OCI-LY3 (cell line): ENCODE data around the gene GOLGA6L1.
"Not testable (repeated sequence)": the region's sequence is repeated elsewhere in the genome, so short reads cannot be mapped to it uniquely, and the experiment has no call there.

ENCODE experiments used
- H2AFZ ChIP-seq: fragments of 200-600, 300-600 bp; shearing (Covaris generic); 2 replicates; pipeline ENCODE4 v1.6.0; 2014; ENCODE audit warnings: antibody characterized with exemption, low read depth, low read length
- H3K27ac ChIP-seq: fragments of 200-600, 300-600 bp; sonication (generic); 2 replicates; pipeline ENCODE4 v1.5.1; 2014; ENCODE audit warnings: mild to moderate bottlenecking, low read length, moderate library complexity, mixed read lengths
- H3K27me3 ChIP-seq: fragments of 200-600, 300-600 bp; sonication (generic); 2 replicates; pipeline ENCODE4 v1.6.1; 2014; ENCODE audit warnings: low read depth, low read length, mixed read lengths
- H3K36me3 ChIP-seq: fragments of 200-600, 300-600 bp; sonication (generic); replicated peaks from 2 replicates; pipeline ENCODE3; 2014; ENCODE audit warnings: low read depth, low read length, mixed read lengths
- H3K4me1 ChIP-seq: fragments of 300-600, 200-600 bp; sonication (generic); 2 replicates; pipeline ENCODE4 v1.6.1; 2014; ENCODE audit warnings: low read length, mixed read lengths
- H3K4me2 ChIP-seq: fragments of 200-600, 300-600 bp; sonication (generic); 2 replicates; pipeline ENCODE4 v1.6.1; 2014; ENCODE audit warnings: low read length, mixed read lengths
- H3K4me3 ChIP-seq: fragments of 300-600, 200-600 bp; sonication (generic); 2 replicates; pipeline ENCODE4 v1.5.1; 2014; ENCODE audit warnings: antibody characterized with exemption, mild to moderate bottlenecking, low read length, moderate library complexity
- H3K79me2 ChIP-seq: fragments of 300-600, 200-600 bp; shearing (Covaris generic); 2 replicates; pipeline ENCODE4 v1.6.1; 2014; ENCODE audit warnings: mild to moderate bottlenecking, low read length, mixed read lengths
- H3K9ac ChIP-seq: fragments of 300-600, 200-600 bp; shearing (Covaris generic); 2 replicates; pipeline ENCODE4 v1.6.0; 2014; ENCODE audit warnings: mild to moderate bottlenecking, low read length, moderate library complexity
- H3K9me3 ChIP-seq: fragments of 200-600, 300-600 bp; shearing (Covaris generic); 2 replicates; pipeline ENCODE4 v1.6.1; 2014; ENCODE audit warnings: low read length, mixed read lengths; ENCODE audit not compliant: insufficient read depth
- H4K20me1 ChIP-seq: fragments of 200-600, 300-600 bp; sonication (generic); 2 replicates; pipeline ENCODE4 v1.6.1; 2016; ENCODE audit warnings: low read length, mixed read lengths; ENCODE audit not compliant: insufficient read depth

Gene GOLGA6L1

GRCh38 chr15:23136722-23137121 is at the start of gene GOLGA6L1:
Gene GOLGA6L1, minus strand, starts transcription at chr15:23136822. Its CDS starts 91 bp downstream, at chr15:23136731.
- not testable (repeated sequence) for H3K27me3 ChIP-seq

GRCh38 chr15:23181201-23181600 is 44.6 kb upstream of the GOLGA6L1 start:
- not testable (repeated sequence) for H3K4me2 ChIP-seq, H3K27ac ChIP-seq, H4K20me1 ChIP-seq, H3K36me3 ChIP-seq, H3K79me2 ChIP-seq, H3K9ac ChIP-seq, H3K9me3 ChIP-seq, H3K27me3 ChIP-seq, H3K4me3 ChIP-seq, H3K4me1 ChIP-seq, H2AFZ ChIP-seq

More at GRCh38 chr15:23136722-23137121, at the start of gene GOLGA6L1:
- H3K27ac ChIP-seq, H3K79me2 ChIP-seq, H3K9ac ChIP-seq, H3K4me1 ChIP-seq, H3K36me3 ChIP-seq, H3K4me2 ChIP-seq, H2AFZ ChIP-seq, H3K9me3 ChIP-seq, H3K4me3 ChIP-seq, H4K20me1 ChIP-seq: not testable (repeated sequence)

- H2AFZ ChIP-seq, H3K36me3 ChIP-seq, H3K9me3 ChIP-seq, H3K27ac ChIP-seq, H3K4me1 ChIP-seq, H3K27me3 ChIP-seq, H3K4me3 ChIP-seq, H4K20me1 ChIP-seq, H3K4me2 ChIP-seq, H3K79me2 ChIP-seq, H3K9ac ChIP-seq: not testable (repeated sequence)
Observed at GRCh38 chr15:23180547-23180927, 43.9 kb upstream of the GOLGA6L1 start.

- H3K4me1 ChIP-seq, H3K27ac ChIP-seq, H4K20me1 ChIP-seq, H3K4me2 ChIP-seq, H3K27me3 ChIP-seq, H3K4me3 ChIP-seq, H3K36me3 ChIP-seq, H3K9ac ChIP-seq, H3K79me2 ChIP-seq, H3K9me3 ChIP-seq, H2AFZ ChIP-seq: not testable (repeated sequence)
Observed at GRCh38 chr15:23179768-23180546, 43.3 kb upstream of the GOLGA6L1 start.

GRCh38 chr15:23176683-23177082 is 40.1 kb upstream of the GOLGA6L1 start:
- not testable (repeated sequence) for H3K4me1 ChIP-seq, H3K27ac ChIP-seq, H3K9me3 ChIP-seq, H3K4me3 ChIP-seq, H3K9ac ChIP-seq, H3K36me3 ChIP-seq, H2AFZ ChIP-seq, H4K20me1 ChIP-seq, H3K79me2 ChIP-seq, H3K27me3 ChIP-seq, H3K4me2 ChIP-seq

- H3K4me2 ChIP-seq, H3K79me2 ChIP-seq, H3K27ac ChIP-seq, H3K4me1 ChIP-seq, H3K27me3 ChIP-seq, H4K20me1 ChIP-seq, H2AFZ ChIP-seq, H3K36me3 ChIP-seq, H3K9me3 ChIP-seq, H3K4me3 ChIP-seq, H3K9ac ChIP-seq: not testable (repeated sequence)
Observed at GRCh38 chr15:23175606-23176005, 39.0 kb upstream of the GOLGA6L1 start.

- H3K4me1 ChIP-seq, H3K36me3 ChIP-seq, H3K4me3 ChIP-seq, H3K27ac ChIP-seq, H3K4me2 ChIP-seq, H2AFZ ChIP-seq, H4K20me1 ChIP-seq, H3K9me3 ChIP-seq, H3K79me2 ChIP-seq, H3K9ac ChIP-seq, H3K27me3 ChIP-seq: not testable (repeated sequence)
Observed at GRCh38 chr15:23174609-23175140, 38.1 kb upstream of the GOLGA6L1 start.

- H3K27ac ChIP-seq, H3K9me3 ChIP-seq, H2AFZ ChIP-seq, H3K4me3 ChIP-seq, H3K79me2 ChIP-seq, H3K36me3 ChIP-seq, H3K4me1 ChIP-seq, H4K20me1 ChIP-seq, H3K27me3 ChIP-seq, H3K9ac ChIP-seq, H3K4me2 ChIP-seq: not testable (repeated sequence)
Observed at GRCh38 chr15:23132787-23133186, 3.8 kb downstream of the GOLGA6L1 start.
